T-helper 1 cell treated with Interleukin-12 subunit alpha and Interleukin-12 subunit beta and Interleukin-4 antibody, amounts not matched to agents 30 μg/mL and 1 μg/mL, for 36 hours (primary cell): ENCODE data around the gene ANAPC2.
A peak's percentile ranks its signal among the peaks of the same experiment; 100 is the strongest.

Experiments
- H3K27ac Mint-ChIP-seq: one replicate; pipeline ENCODE4 v1.8.0; 2021; ENCODE audit warnings: mild to moderate bottlenecking, mixed read lengths
- H3K27me3 Mint-ChIP-seq: one replicate; pipeline ENCODE4 v1.8.0; 2021; ENCODE audit warnings: low read depth, mixed read lengths
- H3K36me3 Mint-ChIP-seq: one replicate; pipeline ENCODE4 v1.8.0; 2021; ENCODE audit warnings: low read depth, mixed read lengths
- H3K4me1 Mint-ChIP-seq: one replicate; pipeline ENCODE4 v1.8.0; 2021; ENCODE audit warnings: low read depth, mixed read lengths
- H3K4me3 Mint-ChIP-seq: one replicate; pipeline ENCODE4 v1.8.0; 2021; ENCODE audit warnings: mild to moderate bottlenecking, moderate library complexity, mixed read lengths
- H3K9me3 Mint-ChIP-seq: one replicate; pipeline ENCODE4 v1.8.0; 2021; ENCODE audit warnings: mixed read lengths

Gene ANAPC2

DNA sequence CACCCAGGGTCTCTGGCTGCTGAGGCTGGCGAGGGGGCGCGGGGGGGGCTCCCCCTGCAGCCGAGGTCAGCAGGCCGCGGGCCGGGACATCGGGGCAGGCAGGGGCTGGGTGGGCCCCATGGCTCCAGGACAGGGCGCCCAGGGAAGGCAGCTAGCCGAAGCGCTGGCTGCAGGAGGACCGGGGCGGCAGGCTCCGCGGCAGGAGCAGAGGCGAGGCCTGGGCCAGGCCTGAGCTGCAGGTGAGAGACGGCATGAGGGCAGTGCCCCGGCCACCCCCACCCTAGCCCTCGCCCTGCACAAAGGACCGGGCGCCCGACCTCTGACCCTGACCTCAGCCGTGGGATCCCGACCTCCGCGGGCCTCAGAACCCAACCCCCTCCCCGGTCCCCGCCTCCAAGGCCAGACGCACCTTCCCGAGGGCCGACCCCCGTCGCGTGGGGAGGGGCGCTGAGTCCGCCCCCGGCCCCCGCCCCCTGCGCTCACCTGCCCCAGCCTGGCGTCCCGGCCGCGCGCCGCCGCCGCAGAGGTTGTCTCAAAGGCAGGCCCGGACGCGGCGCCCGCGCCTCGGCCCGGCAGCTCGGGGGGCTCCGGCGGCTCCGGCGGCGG, 33.2 kb upstream of the ANAPC2 start:
- no peaks in the 10 kb centered on the region for H3K9me3 Mint-ChIP-seq
- H3K27me3 Mint-ChIP-seq = no peaks in the 10 kb centered on the region
- H3K36me3 Mint-ChIP-seq = no peaks in the 10 kb centered on the region
- H3K4me3 Mint-ChIP-seq = no peak overlapping the region
- no peaks in the 10 kb centered on the region for H3K4me1 Mint-ChIP-seq
- H3K27ac Mint-ChIP-seq = no peak overlapping the region

DNA sequence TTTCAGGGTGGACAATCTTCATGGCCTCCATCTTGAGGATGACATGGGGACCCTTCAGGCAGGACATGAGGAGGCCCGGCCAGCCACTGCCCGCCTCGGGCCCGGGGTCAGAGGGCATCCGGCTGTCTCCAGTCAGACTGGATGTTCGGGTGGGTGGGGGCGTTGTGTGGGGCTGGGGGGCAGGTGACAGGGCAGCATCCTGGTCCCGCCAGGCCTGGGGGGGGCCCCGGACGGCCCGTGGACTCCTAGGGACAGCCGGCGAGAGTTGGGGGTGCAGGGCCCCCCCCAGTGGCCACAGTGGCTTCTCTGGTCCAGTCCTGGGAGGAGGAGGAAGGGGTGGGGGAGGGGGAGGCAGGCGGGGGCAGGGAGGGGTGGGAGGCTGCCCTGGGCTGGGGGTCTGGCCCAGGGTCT, 32.7 kb upstream of the ANAPC2 start:
- no peaks in the 10 kb centered on the region for H3K9me3 Mint-ChIP-seq
- H3K4me1 Mint-ChIP-seq = no peaks in the 10 kb centered on the region
- H3K4me3 Mint-ChIP-seq = peak overlapping the region; percentile 53
- no peaks in the 10 kb centered on the region for H3K27me3 Mint-ChIP-seq
- no peaks in the 10 kb centered on the region for H3K36me3 Mint-ChIP-seq
- H3K27ac Mint-ChIP-seq = no peak overlapping the region

- Mint-ChIP-seq H3K27ac (no peak overlapping the region), H3K9me3 (no peaks in the 10 kb centered on the region), H3K4me3 (peak overlapping the region; percentile 53), H3K36me3 (no peaks in the 10 kb centered on the region), H3K27me3 (no peaks in the 10 kb centered on the region), H3K4me1 (no peaks in the 10 kb centered on the region)
Measured at GRCh38 chr9:137220317-137221094, 32.1 kb upstream of the ANAPC2 start.

DNA sequence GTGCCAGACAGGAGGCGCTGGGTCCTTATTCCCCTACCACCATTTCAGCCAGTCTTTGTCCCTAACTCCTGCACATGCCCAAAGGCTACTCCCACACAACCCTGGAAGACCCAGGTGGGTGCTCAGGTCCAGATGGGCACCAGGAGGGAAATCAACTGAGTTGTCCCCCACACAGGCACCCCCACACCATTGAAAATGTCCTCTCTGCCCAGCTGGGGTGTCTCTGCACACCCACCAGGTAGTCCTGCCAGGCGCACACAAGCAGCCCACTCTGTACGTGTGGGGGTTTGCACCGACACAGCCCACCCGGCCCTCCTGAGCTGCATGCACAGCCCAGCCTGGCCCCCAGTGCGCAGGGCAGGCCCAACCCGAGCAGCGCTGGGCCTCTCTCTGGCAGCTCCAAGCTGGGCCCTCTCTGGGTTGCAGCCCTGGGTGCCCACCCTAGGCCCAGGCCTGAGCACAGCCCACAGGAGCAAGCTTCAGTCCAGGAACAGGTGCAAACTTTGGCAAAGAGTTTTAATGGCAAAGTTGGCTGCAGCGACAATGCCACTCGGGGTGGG, 31.5 kb upstream of the ANAPC2 start:
- Mint-ChIP-seq H3K4me3 (no peak overlapping the region), H3K36me3 (no peaks in the 10 kb centered on the region), H3K27me3 (no peaks in the 10 kb centered on the region), H3K27ac (no peak overlapping the region), H3K4me1 (no peaks in the 10 kb centered on the region), H3K9me3 (no peaks in the 10 kb centered on the region)

- Mint-ChIP-seq H3K9me3 (no peaks in the 10 kb centered on the region), H3K36me3 (no peaks in the 10 kb centered on the region), H3K4me3 (no peak overlapping the region)
Measured at GRCh38 chr9:137218754-137219271, 30.5 kb upstream of the ANAPC2 start.

DNA sequence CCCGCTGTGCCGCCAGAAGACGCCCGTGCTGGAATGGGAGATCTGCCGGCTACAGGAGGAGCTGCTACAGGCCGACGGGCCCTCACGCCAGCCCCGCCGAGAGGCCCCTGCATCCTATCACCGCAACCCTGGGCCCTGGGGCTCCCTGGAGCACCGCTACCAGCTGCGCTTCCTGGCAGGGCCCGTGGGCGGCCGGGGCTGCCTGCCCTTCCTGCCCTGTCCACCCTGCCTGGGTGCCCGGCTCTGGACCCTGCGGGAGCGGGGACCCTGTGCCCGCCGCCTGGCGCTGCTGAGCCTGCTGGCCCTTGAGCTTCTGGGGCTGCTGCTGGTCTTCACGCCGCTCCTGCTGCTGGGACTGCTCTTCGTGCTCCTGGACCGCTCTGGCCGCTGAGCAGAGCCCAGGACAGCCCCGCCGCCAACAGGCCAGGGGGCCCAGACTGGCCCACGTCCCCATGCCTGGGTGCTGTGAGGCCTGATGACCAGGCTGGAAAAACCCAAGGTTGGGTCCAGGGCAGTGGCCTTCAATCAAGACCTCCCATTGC, 29.9 kb upstream of the ANAPC2 start:
- no peaks in the 10 kb centered on the region for H3K36me3 Mint-ChIP-seq
- H3K27ac Mint-ChIP-seq = no peak overlapping the region
- no peaks in the 10 kb centered on the region for H3K27me3 Mint-ChIP-seq
- H3K4me1 Mint-ChIP-seq = no peaks in the 10 kb centered on the region
- no peak overlapping the region for H3K4me3 Mint-ChIP-seq
- H3K9me3 Mint-ChIP-seq = no peaks in the 10 kb centered on the region

More at GRCh38 chr9:137218754-137219271, 30.5 kb upstream of the ANAPC2 start:
- Mint-ChIP-seq H3K4me1 (no peaks in the 10 kb centered on the region), H3K27me3 (no peaks in the 10 kb centered on the region), H3K27ac (no peak overlapping the region)

DNA sequence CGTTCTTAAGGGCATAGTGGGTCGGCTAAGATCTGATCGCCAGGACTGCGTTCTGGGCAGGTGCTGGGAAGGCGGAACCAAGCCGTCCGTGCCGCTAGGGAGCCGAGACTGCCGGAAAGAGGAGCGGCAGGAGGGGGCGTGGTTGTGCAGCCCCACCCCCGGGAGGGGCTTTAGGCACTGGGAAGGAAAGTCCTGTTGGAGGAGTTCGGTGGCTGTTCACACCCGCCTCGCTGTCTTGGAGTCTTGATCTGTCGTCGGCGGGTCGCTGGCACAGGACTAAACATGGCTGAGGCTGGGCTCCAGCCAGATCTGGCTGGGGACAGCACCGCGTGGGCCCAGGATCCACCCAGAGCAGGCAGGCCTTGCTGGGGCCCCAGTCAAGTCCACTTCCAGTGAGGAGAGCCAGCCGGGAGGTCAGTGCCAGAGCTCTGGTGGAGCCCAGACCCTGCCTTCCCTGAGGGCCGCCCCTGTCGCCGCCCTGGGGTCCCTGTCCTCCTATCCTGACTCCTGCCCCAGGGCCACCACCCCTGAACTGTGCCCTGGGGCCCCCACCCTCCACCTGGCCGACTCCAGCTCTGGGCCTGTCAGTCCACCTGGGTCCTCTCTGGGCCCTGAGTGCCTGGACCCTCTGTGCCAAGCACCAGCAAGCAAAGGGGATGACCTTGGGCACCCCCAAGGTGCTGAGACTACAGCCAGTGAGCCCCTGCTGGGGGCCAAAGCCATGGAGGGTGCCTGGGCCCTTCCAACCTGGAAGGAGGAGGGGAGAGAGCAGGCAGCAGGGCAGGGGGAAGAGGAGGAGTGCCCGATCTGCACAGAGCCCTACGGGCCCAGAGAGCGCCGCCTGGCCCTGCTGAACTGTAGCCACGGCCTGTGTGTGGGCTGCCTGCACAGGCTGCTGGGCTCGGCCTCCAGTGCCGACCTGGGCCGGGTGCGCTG, 29.2 kb upstream of the ANAPC2 start:
- H3K4me3 Mint-ChIP-seq = no peak overlapping the region

DNA sequence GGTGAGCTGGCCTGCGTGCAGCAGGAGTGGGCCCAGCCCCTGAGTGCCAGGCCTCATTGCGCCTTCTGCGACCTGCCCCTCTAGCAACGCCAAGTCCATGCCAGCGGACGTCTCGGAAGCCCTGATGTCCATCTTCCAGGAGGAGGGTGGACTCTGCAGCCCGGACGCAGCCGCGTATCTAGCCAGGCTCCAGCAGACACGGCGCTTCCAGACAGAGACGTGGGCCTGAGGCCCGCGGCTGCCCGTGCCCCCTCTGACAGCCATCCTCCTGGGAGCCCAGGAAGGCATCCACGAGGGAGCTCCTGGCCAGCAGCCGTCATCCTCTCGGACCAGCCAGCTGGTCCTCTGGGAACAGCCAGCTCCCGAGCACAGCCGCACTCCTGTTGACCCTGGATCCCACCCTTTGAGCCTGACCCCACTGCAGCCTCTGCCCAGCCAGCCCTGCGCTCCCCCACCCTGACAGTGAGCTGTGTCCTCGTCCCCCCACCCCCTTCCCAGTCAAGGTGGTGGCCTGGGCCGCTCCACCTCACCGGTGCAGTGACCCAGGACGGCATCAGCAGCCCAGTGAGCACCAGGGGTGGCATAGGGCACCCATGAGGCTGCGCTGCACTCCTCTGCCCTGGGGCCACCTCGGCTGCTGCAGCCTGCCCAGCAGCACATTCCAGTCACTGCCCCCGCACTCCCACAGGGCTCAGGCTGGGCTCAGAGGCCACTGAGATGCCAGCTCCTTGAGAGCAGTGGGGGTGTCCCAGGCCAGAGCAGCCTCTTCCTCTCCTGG, 28.0 kb upstream of the ANAPC2 start:
- Mint-ChIP-seq H3K9me3 (no peaks in the 10 kb centered on the region), H3K27me3 (no peaks in the 10 kb centered on the region), H3K4me1 (no peaks in the 10 kb centered on the region), H3K27ac (no peak overlapping the region), H3K36me3 (no peaks in the 10 kb centered on the region), H3K4me3 (no peak overlapping the region)

More for the DNA sequence above, 29.2 kb upstream of the ANAPC2 start:
- Mint-ChIP-seq H3K4me1 (no peaks in the 10 kb centered on the region), H3K36me3 (no peaks in the 10 kb centered on the region), H3K27me3 (no peaks in the 10 kb centered on the region), H3K9me3 (no peaks in the 10 kb centered on the region), H3K27ac (no peak overlapping the region)

GRCh38 chr9:137215196-137215986, 27.0 kb upstream of the ANAPC2 start:
- H3K9me3 Mint-ChIP-seq = no peaks in the 10 kb centered on the region
- H3K27me3 Mint-ChIP-seq = no peaks in the 10 kb centered on the region
- H3K4me1 Mint-ChIP-seq = no peaks in the 10 kb centered on the region
- H3K27ac Mint-ChIP-seq = no peak overlapping the region
- H3K4me3 Mint-ChIP-seq = no peak overlapping the region
- H3K36me3 Mint-ChIP-seq = no peaks in the 10 kb centered on the region

DNA sequence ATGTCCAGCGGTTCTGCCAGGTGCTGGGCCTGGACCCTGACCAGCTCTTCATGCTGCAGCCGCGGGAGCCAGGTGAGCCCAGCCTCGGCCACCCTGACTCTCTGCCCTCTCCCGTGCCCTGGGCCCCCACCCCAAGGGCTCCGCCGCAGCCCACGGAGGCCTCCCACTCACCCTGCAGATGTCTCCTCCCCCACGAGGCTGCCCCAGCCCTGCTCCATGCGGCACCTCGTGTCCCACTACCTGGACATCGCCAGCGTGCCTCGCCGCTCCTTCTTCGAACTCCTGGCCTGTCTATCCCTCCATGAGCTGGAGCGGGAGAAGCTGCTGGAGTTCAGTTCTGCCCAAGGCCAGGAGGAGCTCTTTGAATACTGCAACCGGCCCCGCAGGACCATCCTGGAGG, 26.3 kb upstream of the ANAPC2 start:
- Mint-ChIP-seq H3K4me1 (no peaks in the 10 kb centered on the region), H3K27me3 (no peaks in the 10 kb centered on the region), H3K4me3 (no peak overlapping the region), H3K9me3 (no peaks in the 10 kb centered on the region), H3K36me3 (no peaks in the 10 kb centered on the region), H3K27ac (no peak overlapping the region)

GRCh38 chr9:137213160-137214060, 25.1 kb upstream of the ANAPC2 start:
- H3K27me3 Mint-ChIP-seq = no peaks in the 10 kb centered on the region
- no peaks in the 10 kb centered on the region for H3K4me1 Mint-ChIP-seq
- H3K9me3 Mint-ChIP-seq = no peaks in the 10 kb centered on the region
- H3K36me3 Mint-ChIP-seq = peaks cover 6% of the 10 kb centered on the region
- H3K27ac Mint-ChIP-seq = no peak overlapping the region
- no peak overlapping the region for H3K4me3 Mint-ChIP-seq

GRCh38 chr9:137212520-137212919, 24.2 kb upstream of the ANAPC2 start:
- Mint-ChIP-seq H3K4me3 (no peak overlapping the region), H3K27ac (no peak overlapping the region), H3K9me3 (no peaks in the 10 kb centered on the region), H3K36me3 (peaks cover 8% of the 10 kb centered on the region), H3K4me1 (peaks cover 1% of the 10 kb centered on the region), H3K27me3 (no peaks in the 10 kb centered on the region)
